ENCODE measurements around the gene KIFC3. TPM values are rescaled to one million over a fixed set of nuclear protein-coding genes. Genes with fewer than 3 reads are reported as not detected.

Gene KIFC3
- total and polyA plus RNA-seq, 2 of the 8 experiments (the other 6 are each of a cell fraction or from before 2014, with no cell fraction given) = 2.1 to 7.1 TPM

- no peak overlapping the region for H2BK15ac ChIP-seq (ENCODE audit: low read length)
- no peak overlapping the region for H3K4me2 ChIP-seq (ENCODE audit: insufficient read depth in 1 of 2, low read depth in 2 of 2, low read length in 2 of 2)
- no peak overlapping the region for H3K23ac ChIP-seq (ENCODE audit: insufficient read length)
- H4K8ac ChIP-seq (ENCODE audit: extremely low read depth, insufficient read depth, low read length) = no peak overlapping the region
- H3K27me3 ChIP-seq (replicated peaks in 1 of 4; ENCODE audit: control insufficient read depth in 3 of 4, extremely low read depth in 1 of 4, insufficient read depth in 3 of 4, low read length in 3 of 4) = no peaks in the 10 kb centered on the region; a peak in 1 of 7 replicates
- POLR2A ChIA-PET (ENCODE audit: partially characterized antibody) = interaction anchor here (0.6 to 0.9 kb wide), 2 partner anchors 14 to 101 kb away, joined by 3 read pairs; no protein-coding TSS in a partner anchor
- TF ChIP-seq NANOG (IDR thresholded peaks at IDR 0.05; ENCODE audit: insufficient read depth, low read depth, low read length, poor library complexity, severe bottlenecking) = no peak
- TF ChIP-seq CHD2 (IDR thresholded peaks at IDR 0.05; ENCODE audit: low read length) = no peak
- TF ChIP-seq, protein P1, sequence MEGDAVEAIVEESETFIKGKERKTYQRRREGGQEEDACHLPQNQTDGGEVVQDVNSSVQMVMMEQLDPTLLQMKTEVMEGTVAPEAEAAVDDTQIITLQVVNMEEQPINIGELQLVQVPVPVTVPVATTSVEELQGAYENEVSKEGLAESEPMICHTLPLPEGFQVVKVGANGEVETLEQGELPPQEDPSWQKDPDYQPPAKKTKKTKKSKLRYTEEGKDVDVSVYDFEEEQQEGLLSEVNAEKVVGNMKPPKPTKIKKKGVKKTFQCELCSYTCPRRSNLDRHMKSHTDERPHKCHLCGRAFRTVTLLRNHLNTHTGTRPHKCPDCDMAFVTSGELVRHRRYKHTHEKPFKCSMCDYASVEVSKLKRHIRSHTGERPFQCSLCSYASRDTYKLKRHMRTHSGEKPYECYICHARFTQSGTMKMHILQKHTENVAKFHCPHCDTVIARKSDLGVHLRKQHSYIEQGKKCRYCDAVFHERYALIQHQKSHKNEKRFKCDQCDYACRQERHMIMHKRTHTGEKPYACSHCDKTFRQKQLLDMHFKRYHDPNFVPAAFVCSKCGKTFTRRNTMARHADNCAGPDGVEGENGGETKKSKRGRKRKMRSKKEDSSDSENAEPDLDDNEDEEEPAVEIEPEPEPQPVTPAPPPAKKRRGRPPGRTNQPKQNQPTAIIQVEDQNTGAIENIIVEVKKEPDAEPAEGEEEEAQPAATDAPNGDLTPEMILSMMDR (IDR thresholded peaks at IDR 0.05; ENCODE audit: control extremely low read depth in 1 of 3, insufficient read depth in 1 of 3, low read depth in 1 of 3, low read length in 3 of 3) = no peak
- TF ChIP-seq POU5F1 (IDR thresholded peaks at IDR 0.05; ENCODE audit: low read depth, low read length) = no peak
- no peak for TF ChIP-seq HDAC6 (IDR thresholded peaks at IDR 0.05; ENCODE audit: low read depth, low read length)
- TF ChIP-seq CREB1 (IDR thresholded peaks at IDR 0.05) = no peak
- H2BK5ac ChIP-seq (ENCODE audit: low read depth, low read length) = no peak overlapping the region
- H3K14ac ChIP-seq (ENCODE audit: insufficient read length) = no peak overlapping the region
- no peaks in the 10 kb centered on the region for H3K79me2 ChIP-seq (ENCODE audit: control insufficient read depth in 1 of 2, insufficient read depth in 2 of 2, low read length in 2 of 2)
- H3K23me2 ChIP-seq (ENCODE audit: low read depth, low read length) = no peaks in the 10 kb centered on the region
- H3K27ac ChIP-seq (ENCODE audit: low read depth, low read length) = no peak overlapping the region
- no peak overlapping the region for H3K18ac ChIP-seq (ENCODE audit: extremely low read depth, low read length)
- no peaks in the 10 kb centered on the region for H3K79me1 ChIP-seq (ENCODE audit: low read depth, low read length)
- no peak overlapping the region for H3K4ac ChIP-seq (replicated peaks; ENCODE audit: insufficient read length, low read depth, low read length)
- H4K20me1 ChIP-seq (replicated peaks in 1 of 2; ENCODE audit: control insufficient read depth in 1 of 2, insufficient read depth in 2 of 2, low read length in 2 of 2) = peaks cover 1% of the 10 kb centered on the region in 2 experiments
- H3K9me3 ChIP-seq (ENCODE audit: insufficient read depth in 2 of 2, low read depth in 1 of 2, low read length in 1 of 2) = no peaks in the 10 kb centered on the region
- H2AK5ac ChIP-seq (ENCODE audit: low read depth, low read length) = no peak overlapping the region
- 0 out of 2 replicates have a peak overlapping the region, but pooled peaks have one; percentile 14 for H2BK12ac ChIP-seq (ENCODE audit: low read depth, low read length)
- no peak overlapping the region for H2BK20ac ChIP-seq (ENCODE audit: low read length)
- no peak overlapping the region for H3K9ac ChIP-seq (replicated peaks in 1 of 4; ENCODE audit: extremely low read depth in 1 of 4, low read depth in 3 of 4, low read length in 3 of 4)
- no peaks in the 10 kb centered on the region for H3K36me3 ChIP-seq (ENCODE audit: control insufficient read depth in 2 of 4, insufficient read depth in 4 of 4, low read length in 3 of 4)
- no peak overlapping the region for H2BK120ac ChIP-seq (replicated peaks; ENCODE audit: low read depth, low read length)
- no peak overlapping the region for H4K91ac ChIP-seq (replicated peaks; ENCODE audit: insufficient read length, low read length)
- DNase-seq (ENCODE audit: low read depth in 1 of 2, low spot score in 2 of 2) (no peak), FAIRE-seq (no peak)
- H3K56ac ChIP-seq (replicated peaks; ENCODE audit: insufficient read length, low read depth, low read length) = no peak overlapping the region
- peaks cover 0 to 15% (median 6%) of the 10 kb centered on the region in 4 experiments; a peak in 4 of 7 replicates for H3K4me1 ChIP-seq (replicated peaks in 1 of 4; ENCODE audit: control insufficient read depth in 3 of 4, insufficient read depth in 4 of 4, low read length in 3 of 4)
- 77% methylated on average over 15 of the region's 15 CpGs; no CpG with 5 or more reads in 1 of the 2 experiments for WGBS, 2 experiments (ENCODE audit: extremely low coverage in 1 of 2, insufficient coverage in 1 of 2, insufficient read length in 1 of 2, insufficient replicate concordance in 2 of 2, low coverage in 1 of 2, low lambda C conversion rate in 2 of 2, missing lambda C conversion rate in 1 of 2)
- CTCF ChIA-PET (ENCODE audit: partially characterized antibody) = interaction anchor here (1.0 to 4.8 kb wide), 4 partner anchors 11 to 144 kb away, joined by 3 to 18 read pairs (median 4); partner anchors contain the start of gene KATNB1
- no peak overlapping the region for H4K5ac ChIP-seq (ENCODE audit: insufficient read length, low read depth, low read length)
- H2AFZ ChIP-seq (ENCODE audit: low read length) = no peak overlapping the region
- H3K4me3 ChIP-seq (ENCODE audit: extremely low read depth in 1 of 4, insufficient read depth in 2 of 4, low read depth in 3 of 4, low read length in 4 of 4) = no peak overlapping the region
Observed at GRCh38 chr16:57762365-57763040, 39.8 kb downstream of the KIFC3 start.
